ENCODE results near the gene RAI2.

The RAI2 gene

GRCh38 chrX:17861489-17862011 lies 452 bp upstream of the RAI2 start:
- H3K4me3 ChIP-seq (ENCODE audit: control insufficient read depth, low read depth, low read length), result no peak overlapping the region
- no peak for TF ChIP-seq CTCF (conservative IDR thresholded peaks at IDR 0.05; ENCODE audit: control insufficient read depth, insufficient read depth, low read depth, low read length)

GRCh38 chrX:17860179-17860780 lies 818 bp downstream of the RAI2 start:
- H3K4me3 ChIP-seq (ENCODE audit: control insufficient read depth, low read depth, low read length), result no peak overlapping the region
- DNase-seq (ENCODE audit: low read depth), result no peak
- TF ChIP-seq CTCF (conservative IDR thresholded peaks at IDR 0.05; ENCODE audit: control insufficient read depth, insufficient read depth, low read depth, low read length), result no peak

More at GRCh38 chrX:17861489-17862011, 452 bp upstream of the RAI2 start:
- DNase-seq (ENCODE audit: low read depth), result no peak

GRCh38 chrX:17859609-17860178 lies 1.4 kb downstream of the RAI2 start:
- DNase-seq (ENCODE audit: low read depth), result no peak
- TF ChIP-seq CTCF (conservative IDR thresholded peaks at IDR 0.05; ENCODE audit: control insufficient read depth, insufficient read depth, low read depth, low read length), result no peak
- H3K4me3 ChIP-seq (ENCODE audit: control insufficient read depth, low read depth, low read length), result no peak overlapping the region

GRCh38 chrX:17854531-17854930 lies 6.6 kb downstream of the RAI2 start:
- TF ChIP-seq CTCF (conservative IDR thresholded peaks at IDR 0.05; ENCODE audit: control insufficient read depth, insufficient read depth, low read depth, low read length), result no peak
- H3K4me3 ChIP-seq (ENCODE audit: control insufficient read depth, low read depth, low read length), result no peak overlapping the region
- no peak for DNase-seq (ENCODE audit: low read depth)

- H3K4me3 ChIP-seq (ENCODE audit: control insufficient read depth, low read depth, low read length), result no peak overlapping the region
- DNase-seq (ENCODE audit: low read depth), result no peak
- TF ChIP-seq CTCF (conservative IDR thresholded peaks at IDR 0.05; ENCODE audit: control insufficient read depth, insufficient read depth, low read depth, low read length), result no peak
These were observed 7.0 kb downstream of the RAI2 start for GRCh38 chrX:17854069-17854468.

- TF ChIP-seq CTCF (conservative IDR thresholded peaks at IDR 0.05; ENCODE audit: control insufficient read depth, insufficient read depth, low read depth, low read length), result no peak
- H3K4me3 ChIP-seq (ENCODE audit: control insufficient read depth, low read depth, low read length), result no peak overlapping the region
- DNase-seq (ENCODE audit: low read depth), result no peak
These were observed 9.2 kb downstream of the RAI2 start for GRCh38 chrX:17851874-17852273.

Measured in fibroblast of mammary gland (primary cell).